ENCODE results near the gene TENT4A.

The TENT4A gene

DNA sequence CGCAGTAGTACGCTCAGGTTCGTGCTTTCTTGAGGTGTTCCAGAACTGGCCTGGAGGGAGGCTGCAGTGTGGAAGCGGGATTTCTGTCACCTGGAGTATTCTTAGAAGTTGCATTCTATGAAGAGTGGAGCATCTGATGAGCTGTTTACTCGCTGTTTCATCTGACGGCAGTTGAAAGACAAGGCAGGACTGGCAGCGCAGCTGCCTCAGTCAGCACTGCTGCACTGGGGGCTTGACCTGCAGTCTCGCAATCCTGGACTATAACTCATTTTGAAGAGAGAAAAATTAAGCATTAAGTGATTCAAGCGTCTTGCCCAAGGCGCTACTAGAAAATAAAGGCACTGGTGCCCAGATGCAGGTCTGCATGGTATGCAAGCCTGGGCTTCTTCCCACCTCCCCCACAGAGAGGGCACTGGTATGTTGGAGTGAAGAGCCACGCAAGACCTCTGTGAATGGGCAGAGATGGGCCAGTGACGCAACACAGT, 10.6 kb downstream of the TENT4A start:
- Histone ChIP-seq H2AFZ (ENCODE audit: low read depth, low read length) (no peak overlapping the region), H3K27me3 (ENCODE audit: insufficient read depth, low read length) (no peaks in the 10 kb centered on the region), H3K4me3 (ENCODE audit: low read length) (no peak overlapping the region), H3K9me3 (ENCODE audit: low read length) (no peaks in the 10 kb centered on the region), H3K4me1 (ENCODE audit: insufficient read depth, low read length) (peaks cover 34% of the 10 kb centered on the region), H3K36me3 (ENCODE audit: insufficient read depth, low read length) (peaks cover 14% of the 10 kb centered on the region)

DNA sequence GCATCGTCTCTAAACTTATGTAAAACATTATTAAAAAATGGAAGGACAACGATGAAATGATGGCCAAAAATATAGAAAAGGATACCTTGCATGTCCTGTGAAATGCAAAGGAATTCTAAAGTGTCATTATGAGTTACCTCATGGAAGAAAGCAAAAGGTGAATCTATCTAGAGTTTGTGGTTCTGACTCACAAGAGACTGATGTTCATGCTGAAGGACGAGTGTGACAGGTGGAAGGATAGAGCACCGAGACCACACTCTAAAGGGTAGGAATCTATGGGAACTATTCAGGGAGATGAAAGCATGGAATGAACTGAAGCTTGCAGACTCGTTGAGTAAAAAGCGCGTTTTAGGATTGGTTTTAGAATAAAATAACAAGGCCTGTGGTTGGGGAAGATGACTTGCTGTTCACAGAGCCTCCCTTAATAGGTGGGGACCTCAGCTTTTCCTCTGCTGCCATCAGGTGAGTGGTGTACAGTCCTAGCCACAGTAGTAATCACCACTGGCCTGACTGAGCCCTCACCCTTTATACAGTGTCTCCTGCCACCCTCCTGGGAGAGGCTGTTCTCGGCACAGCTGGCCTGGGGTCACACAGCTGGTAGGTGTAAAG, 11.2 kb downstream of the TENT4A start:
- H3K4me3 ChIP-seq (ENCODE audit: low read length), result no peak overlapping the region
- H3K9me3 ChIP-seq (ENCODE audit: low read length), result no peaks in the 10 kb centered on the region
- no peak overlapping the region for H2AFZ ChIP-seq (ENCODE audit: low read depth, low read length)
- peaks cover 36% of the 10 kb centered on the region for H3K4me1 ChIP-seq (ENCODE audit: insufficient read depth, low read length)
- peaks cover 13% of the 10 kb centered on the region for H3K36me3 ChIP-seq (ENCODE audit: insufficient read depth, low read length)
- H3K27me3 ChIP-seq (ENCODE audit: insufficient read depth, low read length), result no peaks in the 10 kb centered on the region

DNA sequence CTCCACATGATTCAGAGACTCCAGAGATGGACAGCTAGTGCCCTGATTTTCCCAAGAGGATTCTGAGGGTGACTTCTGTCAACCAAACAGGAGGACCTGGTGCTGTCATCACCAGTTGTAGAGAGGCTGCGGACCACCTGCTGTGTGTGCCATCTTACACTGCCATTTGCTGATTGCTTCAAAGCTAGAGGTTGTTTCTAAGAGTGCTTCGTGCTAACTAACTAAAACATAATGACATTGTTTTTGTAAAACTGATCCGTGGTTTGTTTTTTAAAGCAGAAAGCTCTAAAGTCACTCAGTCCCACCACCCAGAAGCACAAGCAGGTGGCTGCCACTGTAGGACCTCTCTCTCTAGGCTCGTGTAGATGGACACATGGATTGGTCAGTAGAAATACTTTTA, 12.2 kb downstream of the TENT4A start:
- no peak overlapping the region for H3K4me3 ChIP-seq (ENCODE audit: low read length)
- H2AFZ ChIP-seq (ENCODE audit: low read depth, low read length), result no peak overlapping the region
- H3K4me1 ChIP-seq (ENCODE audit: insufficient read depth, low read length), result peaks cover 40% of the 10 kb centered on the region
- peaks cover 8% of the 10 kb centered on the region for H3K36me3 ChIP-seq (ENCODE audit: insufficient read depth, low read length)
- H3K27me3 ChIP-seq (ENCODE audit: insufficient read depth, low read length), result no peaks in the 10 kb centered on the region
- H3K9me3 ChIP-seq (ENCODE audit: low read length), result no peaks in the 10 kb centered on the region

DNA sequence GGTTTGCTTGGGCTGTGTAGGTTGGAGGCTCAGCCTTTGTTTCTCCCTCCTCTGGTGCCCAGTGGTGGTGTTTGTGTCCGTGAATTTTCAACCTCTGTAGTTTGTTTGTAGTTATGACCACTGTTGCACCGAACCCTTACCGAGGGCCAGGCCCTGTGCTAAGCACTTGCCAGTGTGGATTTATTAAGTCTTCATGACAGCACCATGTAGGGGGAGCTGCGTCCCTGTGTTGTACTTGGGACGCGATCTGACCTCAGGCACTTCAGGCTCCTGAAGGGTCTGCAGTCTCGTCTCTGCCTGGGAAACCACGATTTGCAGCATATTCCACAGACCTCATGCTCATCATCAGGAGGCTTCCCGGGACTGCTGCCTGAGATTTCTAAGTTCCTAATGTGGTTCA, 12.8 kb downstream of the TENT4A start:
- H3K4me3 ChIP-seq (ENCODE audit: low read length), result no peak overlapping the region
- peaks cover 40% of the 10 kb centered on the region for H3K4me1 ChIP-seq (ENCODE audit: insufficient read depth, low read length)
- H3K9me3 ChIP-seq (ENCODE audit: low read length), result no peaks in the 10 kb centered on the region
- H3K36me3 ChIP-seq (ENCODE audit: insufficient read depth, low read length), result peaks cover 8% of the 10 kb centered on the region
- no peaks in the 10 kb centered on the region for H3K27me3 ChIP-seq (ENCODE audit: insufficient read depth, low read length)
- H2AFZ ChIP-seq (ENCODE audit: low read depth, low read length), result no peak overlapping the region

DNA sequence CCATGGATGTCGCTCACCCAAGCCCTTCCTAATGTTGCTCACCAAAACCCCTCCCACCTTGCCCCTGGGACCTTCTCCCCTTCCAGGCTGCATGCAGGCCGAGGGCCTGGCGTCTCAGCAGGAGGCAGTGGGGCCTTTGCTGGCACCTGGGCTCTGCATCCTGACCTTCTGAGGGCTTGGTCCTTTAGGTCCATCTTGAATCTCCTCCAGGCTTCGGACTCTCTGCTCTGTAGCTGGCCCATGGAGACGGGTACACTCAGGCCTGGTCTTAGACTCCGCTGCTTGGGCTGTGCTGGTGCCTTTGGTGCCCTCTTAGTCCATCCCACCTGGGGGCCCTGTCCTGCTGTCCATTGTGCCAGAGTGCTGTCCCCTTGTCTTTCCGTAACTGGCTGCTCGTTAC, 14.0 kb downstream of the TENT4A start:
- no peaks in the 10 kb centered on the region for H3K27me3 ChIP-seq (ENCODE audit: insufficient read depth, low read length)
- no peak overlapping the region for H3K4me3 ChIP-seq (ENCODE audit: low read length)
- no peaks in the 10 kb centered on the region for H3K9me3 ChIP-seq (ENCODE audit: low read length)
- peaks cover 39% of the 10 kb centered on the region for H3K4me1 ChIP-seq (ENCODE audit: insufficient read depth, low read length)
- H3K36me3 ChIP-seq (ENCODE audit: insufficient read depth, low read length), result peaks cover 8% of the 10 kb centered on the region
- H2AFZ ChIP-seq (ENCODE audit: low read depth, low read length), result no peak overlapping the region

DNA sequence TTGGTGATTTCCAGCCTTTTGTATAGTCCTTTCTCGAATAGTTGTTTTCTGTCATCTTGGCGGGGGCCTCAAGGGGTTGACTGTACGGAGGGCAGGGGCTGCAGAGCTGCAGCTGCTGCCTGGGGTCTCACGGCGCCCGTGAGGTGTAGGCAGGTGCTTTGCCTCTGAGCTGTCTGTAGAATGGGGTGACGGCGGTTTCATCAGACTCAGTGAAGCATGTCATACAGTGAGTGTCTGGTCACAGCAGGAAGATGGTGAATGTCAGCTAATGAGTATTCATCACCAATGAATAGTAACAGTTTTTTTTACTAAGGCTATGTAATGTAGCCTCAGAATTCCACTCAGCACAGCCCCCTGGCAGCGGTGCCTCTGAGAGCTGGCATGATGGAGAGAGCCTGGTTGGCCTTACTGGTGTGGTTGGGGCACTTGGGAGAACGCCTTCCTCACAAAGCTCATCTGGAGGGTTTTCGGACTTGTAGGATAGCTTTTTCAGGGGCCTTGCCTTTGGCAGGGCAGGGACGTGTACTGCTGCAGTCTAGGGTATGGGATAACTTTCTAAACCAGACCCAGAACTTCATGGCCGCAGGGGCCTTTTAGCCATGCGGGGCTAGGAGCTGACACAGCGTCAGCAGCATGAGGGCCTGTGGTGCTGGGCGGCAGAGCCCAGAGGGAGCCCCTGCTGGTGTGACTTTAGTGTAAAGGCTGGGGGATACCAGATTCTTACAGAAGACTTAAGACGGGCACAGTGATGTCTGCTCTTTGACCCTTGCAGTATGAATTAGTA, 15.0 kb downstream of the TENT4A start:
- Histone ChIP-seq H3K4me1 (ENCODE audit: insufficient read depth, low read length) (peaks cover 31% of the 10 kb centered on the region), H3K36me3 (ENCODE audit: insufficient read depth, low read length) (peaks cover 11% of the 10 kb centered on the region), H3K27me3 (ENCODE audit: insufficient read depth, low read length) (no peaks in the 10 kb centered on the region), H3K9me3 (ENCODE audit: low read length) (no peaks in the 10 kb centered on the region), H3K4me3 (ENCODE audit: low read length) (no peak overlapping the region), H2AFZ (ENCODE audit: low read depth, low read length) (no peak overlapping the region)

DNA sequence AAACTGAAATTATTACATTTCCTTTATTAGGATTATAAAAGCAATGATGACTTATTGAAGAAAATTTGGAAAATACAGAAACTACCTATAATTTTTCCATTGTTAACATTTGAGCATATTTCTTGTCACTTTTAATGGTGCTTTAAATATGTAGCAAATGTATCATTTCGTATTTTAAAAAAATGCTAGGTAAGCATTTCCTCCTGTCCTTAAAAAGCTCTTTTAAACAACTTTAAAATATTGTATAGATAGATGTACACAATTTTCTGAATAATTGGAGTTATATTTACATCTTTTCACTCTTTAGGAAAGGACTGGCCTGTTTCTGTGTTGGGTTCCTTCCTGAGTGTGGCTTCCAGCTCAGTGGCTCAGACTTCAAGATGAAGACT, 15.6 kb downstream of the TENT4A start:
- no peaks in the 10 kb centered on the region for H3K9me3 ChIP-seq (ENCODE audit: low read length)
- H2AFZ ChIP-seq (ENCODE audit: low read depth, low read length), result no peak overlapping the region
- H3K27me3 ChIP-seq (ENCODE audit: insufficient read depth, low read length), result no peaks in the 10 kb centered on the region
- peaks cover 11% of the 10 kb centered on the region for H3K36me3 ChIP-seq (ENCODE audit: insufficient read depth, low read length)
- H3K4me3 ChIP-seq (ENCODE audit: low read length), result no peak overlapping the region
- H3K4me1 ChIP-seq (ENCODE audit: insufficient read depth, low read length), result peaks cover 27% of the 10 kb centered on the region

DNA sequence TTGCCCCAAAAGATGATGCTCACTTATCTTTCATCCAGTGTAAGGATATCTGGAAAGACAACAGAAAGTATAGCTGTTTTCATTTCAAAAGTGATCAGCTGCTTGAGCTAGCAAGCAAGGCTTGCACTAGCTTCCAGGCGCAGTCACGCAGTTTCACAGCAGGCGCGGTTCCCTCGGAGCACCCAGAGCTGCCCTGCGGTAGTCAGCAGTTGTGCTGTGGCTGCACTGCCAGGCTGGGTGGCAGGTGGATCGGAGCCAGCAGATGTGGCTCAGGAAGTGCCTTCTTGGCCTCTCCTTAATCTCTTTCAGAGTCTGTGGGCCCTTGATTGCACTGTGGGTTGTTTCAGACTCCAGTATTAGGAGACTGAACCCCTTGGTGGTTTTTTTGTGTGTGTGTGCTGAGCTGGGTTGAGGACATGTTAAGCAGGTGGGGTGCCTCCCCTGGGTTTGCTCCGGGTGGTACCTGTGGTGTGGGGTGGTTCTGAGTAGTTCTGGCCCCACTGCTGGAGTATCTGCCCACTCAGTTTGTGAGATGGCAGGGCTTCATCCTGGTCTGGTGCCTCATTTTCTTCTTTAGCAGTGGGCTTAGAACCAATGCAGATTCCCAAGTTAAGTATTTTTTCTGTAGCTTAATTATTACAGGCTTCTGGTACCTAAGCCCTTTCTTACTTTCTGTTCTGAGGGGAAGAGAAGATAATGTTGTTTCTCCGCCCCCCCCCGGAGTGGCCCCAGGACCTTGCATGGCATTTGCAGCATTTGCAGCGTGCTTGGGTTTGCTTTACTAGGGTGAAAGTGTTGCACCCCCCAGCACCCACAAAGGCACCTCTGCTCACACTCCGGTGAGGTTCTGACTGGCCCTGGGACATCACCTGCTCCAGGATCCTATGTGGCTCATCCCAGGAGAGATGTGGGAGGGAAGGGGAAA, 16.4 kb downstream of the TENT4A start:
- peaks cover 27% of the 10 kb centered on the region for H3K4me1 ChIP-seq (ENCODE audit: insufficient read depth, low read length)
- peaks cover 11% of the 10 kb centered on the region for H3K36me3 ChIP-seq (ENCODE audit: insufficient read depth, low read length)
- H2AFZ ChIP-seq (ENCODE audit: low read depth, low read length), result no peak overlapping the region
- H3K9me3 ChIP-seq (ENCODE audit: low read length), result no peaks in the 10 kb centered on the region
- H3K27me3 ChIP-seq (ENCODE audit: insufficient read depth, low read length), result no peaks in the 10 kb centered on the region
- H3K4me3 ChIP-seq (ENCODE audit: low read length), result no peak overlapping the region

DNA sequence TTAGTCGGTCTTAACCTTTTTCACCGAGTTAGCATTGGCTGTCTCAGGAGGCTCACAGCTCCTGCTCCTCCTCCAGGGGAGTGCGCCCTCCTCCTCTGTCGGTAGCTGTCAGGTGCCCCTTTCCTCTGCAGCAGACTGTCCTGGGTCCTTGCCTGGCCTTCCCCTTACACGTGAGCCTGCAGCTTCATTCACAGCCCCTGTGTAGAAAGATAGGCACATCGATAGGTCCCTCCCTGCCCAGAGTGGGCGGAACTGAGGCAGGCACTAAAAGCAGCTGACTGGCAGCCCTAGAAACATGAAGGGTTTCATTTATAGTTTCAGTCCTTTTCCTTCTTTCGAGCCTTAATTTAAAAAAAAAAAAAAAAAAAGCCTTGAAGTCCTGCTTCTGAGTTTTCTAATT, 17.2 kb downstream of the TENT4A start:
- H3K9me3 ChIP-seq (ENCODE audit: low read length), result no peaks in the 10 kb centered on the region
- H3K4me1 ChIP-seq (ENCODE audit: insufficient read depth, low read length), result peaks cover 27% of the 10 kb centered on the region

DNA sequence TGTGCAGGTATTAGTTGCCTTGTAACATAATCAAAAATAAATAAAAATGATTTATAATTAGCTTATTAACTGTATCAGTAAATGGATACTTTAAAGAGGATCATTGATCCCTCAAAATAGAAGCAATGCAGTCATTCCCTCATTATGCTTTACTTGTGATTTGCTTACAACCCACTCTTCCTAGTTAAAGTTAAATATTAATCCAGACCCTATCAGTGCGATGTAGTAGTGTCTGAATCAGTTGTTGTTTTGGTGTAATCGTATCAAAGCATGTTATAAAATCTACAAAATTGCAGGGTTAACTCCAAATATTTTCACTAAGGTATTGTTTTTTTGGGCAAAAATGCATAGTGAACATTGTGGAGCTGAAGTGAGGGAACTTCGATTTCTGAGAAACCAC, 17.6 kb downstream of the TENT4A start:
- H3K36me3 ChIP-seq (ENCODE audit: insufficient read depth, low read length), result peaks cover 9% of the 10 kb centered on the region
- H3K27me3 ChIP-seq (ENCODE audit: insufficient read depth, low read length), result no peaks in the 10 kb centered on the region
- H3K9me3 ChIP-seq (ENCODE audit: low read length), result no peaks in the 10 kb centered on the region
- no peak overlapping the region for H3K4me3 ChIP-seq (ENCODE audit: low read length)
- peaks cover 27% of the 10 kb centered on the region for H3K4me1 ChIP-seq (ENCODE audit: insufficient read depth, low read length)
- H2AFZ ChIP-seq (ENCODE audit: low read depth, low read length), result no peak overlapping the region

More for the DNA sequence above, 17.2 kb downstream of the TENT4A start:
- no peak overlapping the region for H2AFZ ChIP-seq (ENCODE audit: low read depth, low read length)
- H3K36me3 ChIP-seq (ENCODE audit: insufficient read depth, low read length), result peaks cover 10% of the 10 kb centered on the region
- no peak overlapping the region for H3K4me3 ChIP-seq (ENCODE audit: low read length)
- no peaks in the 10 kb centered on the region for H3K27me3 ChIP-seq (ENCODE audit: insufficient read depth, low read length)

DNA sequence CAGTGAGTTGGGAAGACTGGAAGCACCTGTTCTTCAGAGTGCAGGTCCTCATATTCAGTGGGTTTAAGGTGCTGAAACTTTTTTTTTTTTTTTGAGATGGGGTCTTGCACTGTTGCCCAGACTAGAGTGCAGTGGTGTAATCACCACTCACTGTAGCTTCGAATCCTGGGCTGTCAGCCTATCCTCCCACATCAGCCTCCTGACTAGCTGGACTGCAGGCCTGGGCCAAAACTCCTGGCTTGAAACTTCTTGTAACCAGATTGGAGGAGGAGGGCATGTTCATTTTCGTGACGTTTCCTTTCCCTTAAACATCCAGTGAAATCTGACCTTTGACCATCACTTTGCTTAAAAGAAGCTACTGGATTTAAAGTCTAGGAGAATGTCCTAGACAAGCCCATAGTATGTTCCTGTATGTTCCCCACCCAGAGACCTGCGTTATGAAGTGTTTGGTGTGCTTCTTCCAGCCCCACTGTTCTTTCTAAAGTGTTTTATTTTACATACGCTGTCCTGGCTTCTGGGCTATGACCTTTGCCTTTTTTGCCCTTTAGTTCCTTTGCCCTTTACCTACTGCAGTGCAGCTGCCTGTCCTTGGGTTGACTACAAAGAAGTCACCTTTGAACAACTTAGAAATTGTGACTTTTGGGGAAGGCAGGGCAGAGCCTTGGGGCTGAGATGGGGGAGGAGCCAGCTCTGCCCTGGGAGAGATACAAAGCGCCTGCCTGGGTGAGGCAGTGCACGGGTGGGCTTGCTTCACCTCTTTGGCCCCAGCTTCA, 18.4 kb downstream of the TENT4A start:
- H2AFZ ChIP-seq (ENCODE audit: low read depth, low read length), result no peak overlapping the region
- H3K4me1 ChIP-seq (ENCODE audit: insufficient read depth, low read length), result peaks cover 27% of the 10 kb centered on the region

DNA sequence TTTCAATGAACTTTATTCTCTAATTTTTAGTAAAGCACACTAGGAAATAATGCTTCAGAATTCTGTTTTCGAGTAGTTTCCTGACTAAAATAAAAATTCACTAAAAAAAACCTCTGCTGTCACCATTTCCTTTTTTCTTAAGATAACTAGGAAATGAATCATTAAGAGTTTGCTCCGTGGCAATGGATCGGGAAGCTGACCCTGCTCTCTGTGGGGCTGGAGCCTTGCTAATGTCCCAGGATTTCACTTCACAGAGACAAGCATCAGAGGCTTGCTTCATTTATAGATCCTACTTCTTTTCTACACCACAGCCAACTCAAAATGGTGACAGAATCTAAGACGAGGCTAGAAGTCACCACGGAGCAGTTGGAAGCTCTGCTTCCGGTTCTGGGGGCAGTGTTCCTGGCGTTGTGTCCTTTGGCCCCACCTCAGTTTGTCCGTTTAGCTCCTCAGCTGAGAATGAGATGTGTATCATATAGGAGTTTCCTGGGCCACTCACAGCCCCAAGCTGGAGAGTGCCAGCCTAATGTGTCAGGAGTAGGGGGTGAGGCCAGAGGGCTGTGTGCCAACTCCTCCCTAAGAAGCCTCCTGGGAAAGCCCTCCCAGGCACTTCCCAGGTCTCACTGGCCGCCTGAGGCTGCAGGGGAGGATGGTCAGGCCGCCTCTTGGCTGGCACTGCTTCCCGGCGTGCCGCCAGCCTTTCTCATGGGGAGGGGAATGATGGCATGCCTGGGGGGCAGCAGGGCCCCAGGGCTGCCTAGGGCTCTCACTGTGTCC, 19.6 kb downstream of the TENT4A start:
- Histone ChIP-seq H2AFZ (ENCODE audit: low read depth, low read length) (no peak overlapping the region), H3K4me1 (ENCODE audit: insufficient read depth, low read length) (peaks cover 18% of the 10 kb centered on the region), H3K27me3 (ENCODE audit: insufficient read depth, low read length) (no peaks in the 10 kb centered on the region), H3K9me3 (ENCODE audit: low read length) (no peaks in the 10 kb centered on the region), H3K4me3 (ENCODE audit: low read length) (no peak overlapping the region), H3K36me3 (ENCODE audit: insufficient read depth, low read length) (peaks cover 9% of the 10 kb centered on the region)

More for the DNA sequence above, 18.4 kb downstream of the TENT4A start:
- no peaks in the 10 kb centered on the region for H3K9me3 ChIP-seq (ENCODE audit: low read length)
- peaks cover 3% of the 10 kb centered on the region for H3K36me3 ChIP-seq (ENCODE audit: insufficient read depth, low read length)
- no peaks in the 10 kb centered on the region for H3K27me3 ChIP-seq (ENCODE audit: insufficient read depth, low read length)
- H3K4me3 ChIP-seq (ENCODE audit: low read length), result no peak overlapping the region

All from neuron (in vitro differentiated cells).